Uterus (tissue), 4 donors: Measurements from ENCODE around the gene C7. TPM values are rescaled to one million over a fixed set of nuclear protein-coding genes. Genes with fewer than 3 reads are reported as not detected.

Experiments used
- DNase-seq, 2 donors: peaks; one replicate each; pipeline ENCODE4 v3.0.0-alpha.2; 2019 to 2020
- H3K27ac ChIP-seq, 2 donors: fragments of 200-600 bp; sonication (generic); 1 replicate in 1 of 2; 2 replicates in 1 of 2; pipeline ENCODE4 v1.5.1; 2016 to 2018
- H3K27me3 ChIP-seq, 2 donors: fragments of 200-600 bp; sonication (generic); one replicate each; pipeline ENCODE4 v1.5.1; 2018 to 2019; ENCODE audit warnings: control low read depth in 1 of 2
- H3K36me3 ChIP-seq, 2 donors: fragments of 200-600 bp; sonication (generic); one replicate each; pipeline ENCODE4 v1.5.1; 2019; ENCODE audit warnings: control low read depth in 1 of 2
- H3K4me1 ChIP-seq, 2 donors: fragments of 200-600 bp; sonication (generic); one replicate each; pipeline ENCODE4 v1.5.1; 2018 to 2019; ENCODE audit warnings: control low read depth in 1 of 2
- H3K4me3 ChIP-seq, 2 donors: fragments of 200-600 bp; sonication (generic); 1 replicate in 1 of 2; 2 replicates in 1 of 2; pipeline ENCODE4 v1.5.1; 2018 to 2019; ENCODE audit warnings: mild to moderate bottlenecking in 1 of 2
- H3K9me3 ChIP-seq, 2 donors: fragments of 200-600 bp; sonication (generic); one replicate each; pipeline ENCODE4 v1.5.1; 2019; ENCODE audit warnings: control low read depth in 1 of 2
- CTCF ChIP-seq, 4 experiments: fragments of 200-600 bp in 2 of 4; fragments of 450-650 bp in 2 of 4; sonication (generic) in 2 of 4; IDR thresholded peaks; one replicate each; pipeline ENCODE4 v1.5.1; 2016 to 2019; ENCODE audit warnings: antibody characterized with exemption in 4 of 4, mild to moderate bottlenecking in 2 of 4, moderate library complexity in 1 of 4
- POLR2A ChIP-seq, 2 donors: fragments of 450-650 bp; IDR thresholded peaks; one replicate each; pipeline ENCODE4 v1.6.1; 2016; ENCODE audit warnings: antibody characterized with exemption in 2 of 2, mild to moderate bottlenecking in 1 of 2, moderate library complexity in 1 of 2
- intact Hi-C: fragments of 100-400 bp; cut with DNase I; formaldehyde crosslinking; loops from one replicate; pipeline ENCODE4 v1.15.1; 2023; ENCODE audit warnings: low total_unique reads
- total RNA-seq, 4 donors: library from RNA; depleted of rRNA in 3 of 4; stranded (reverse); fragments of >200 nt in 3 of 4; gene quantifications; one replicate each; pipeline versions ENCODE4 v1.1.0 to v1.2.4, GENCODE V29; 2014 to 2023
- donor health status: DM: yes; HTN: yes; CAD: no.

C7 gene
- total RNA-seq, 4 donors from 2014 or later = 293 to 576 (median 424) TPM

- Histone ChIP-seq H3K4me3 (peak overlapping the region in 1 of 2 donors; percentile 24), H3K27ac (peak overlapping the region; percentile 38 to 60)
Measured at GRCh38 chr5:40914835-40915234, 5.5 kb downstream of the C7 start.

GRCh38 chr5:40915341-40915926 is 6.1 kb downstream of the C7 start:
- no peaks in the 10 kb centered on the region for H3K27me3 ChIP-seq
- H3K9me3 ChIP-seq = no peaks in the 10 kb centered on the region
- DNase-seq = no peak
- peak overlapping the region; percentile 38 to 60 for H3K27ac ChIP-seq
- no peaks in the 10 kb centered on the region for H3K4me1 ChIP-seq
- H3K4me3 ChIP-seq = peak overlapping the region in 1 of 2 donors; percentile 24
- intact Hi-C loops = no loop called here
- H3K36me3 ChIP-seq = no peaks in the 10 kb centered on the region
- TF ChIP-seq POLR2A (IDR thresholded peaks at IDR 0.05) (no peak), CTCF (IDR thresholded peaks at IDR 0.05) (no peak)

More at GRCh38 chr5:40914835-40915234, 5.5 kb downstream of the C7 start:
- DNase-seq = no peak
- intact Hi-C loops = no loop called here
- Histone ChIP-seq H3K36me3 (no peaks in the 10 kb centered on the region), H3K9me3 (no peaks in the 10 kb centered on the region), H3K4me1 (no peaks in the 10 kb centered on the region), H3K27me3 (no peaks in the 10 kb centered on the region)
- no peak for TF ChIP-seq POLR2A (IDR thresholded peaks at IDR 0.05)
- no peak for TF ChIP-seq CTCF (IDR thresholded peaks at IDR 0.05)

GRCh38 chr5:40916226-40916625 is 6.9 kb downstream of the C7 start:
- Histone ChIP-seq H3K4me3 (no peak overlapping the region), H3K27ac (no peak overlapping the region), H3K27me3 (no peaks in the 10 kb centered on the region), H3K9me3 (no peaks in the 10 kb centered on the region), H3K36me3 (no peaks in the 10 kb centered on the region), H3K4me1 (no peaks in the 10 kb centered on the region)
- DNase-seq = no peak
- no peak for TF ChIP-seq CTCF (IDR thresholded peaks at IDR 0.05)
- no peak for TF ChIP-seq POLR2A (IDR thresholded peaks at IDR 0.05)
- intact Hi-C loops = no loop called here

GRCh38 chr5:40928886-40929448 is 19.7 kb downstream of the C7 start:
- Histone ChIP-seq H3K4me1 (no peaks in the 10 kb centered on the region), H3K36me3 (no peaks in the 10 kb centered on the region), H3K4me3 (no peak overlapping the region), H3K9me3 (peaks cover 0 to 17% of the 10 kb centered on the region in 2 donors), H3K27ac (no peak overlapping the region), H3K27me3 (no peaks in the 10 kb centered on the region)
- DNase-seq = no peak
- TF ChIP-seq CTCF (IDR thresholded peaks at IDR 0.05) (no peak), POLR2A (IDR thresholded peaks at IDR 0.05) (no peak)
- intact Hi-C loops = no loop called here

GRCh38 chr5:40932766-40933165 is 23.5 kb downstream of the C7 start:
- H3K36me3 ChIP-seq = no peaks in the 10 kb centered on the region
- DNase-seq = no peak
- no peaks in the 10 kb centered on the region for H3K9me3 ChIP-seq
- no peak overlapping the region for H3K4me3 ChIP-seq
- TF ChIP-seq POLR2A (IDR thresholded peaks at IDR 0.05) = no peak
- TF ChIP-seq CTCF (IDR thresholded peaks at IDR 0.05) = no peak
- no peaks in the 10 kb centered on the region for H3K4me1 ChIP-seq
- H3K27me3 ChIP-seq = no peaks in the 10 kb centered on the region
- H3K27ac ChIP-seq = no peak overlapping the region
- intact Hi-C loops = no loop called here
